Gastrocnemius medialis (tissue), 4 donors: ENCODE measurements around the gene IGLL5. TPM values are rescaled to one million over a fixed set of nuclear protein-coding genes. Genes with fewer than 3 reads are reported as not detected.

Experiments used
- ATAC-seq, 2 donors: fragments of 150-250 bp; one replicate each; pipeline ENCODE4 v1.9.1; 2016
- DNase-seq, 2 donors: peaks; one replicate each; pipeline ENCODE4 v3.0.0-alpha.2; 2019
- H3K27ac ChIP-seq, 4 donors: fragments of 200-600 bp; sonication (generic); 1 replicate in 1 of 4; 2 replicates in 3 of 4; pipeline ENCODE4 v1.5.1; 2016 to 2018; ENCODE audit warnings: mild to moderate bottlenecking in 2 of 4, moderate library complexity in 1 of 4
- H3K27me3 ChIP-seq, 3 donors: fragments of 200-600 bp; sonication (generic) in 2 of 3; 1 replicate in 1 of 3; 2 replicates in 2 of 3; pipeline versions ENCODE4 v1.5.1 to v1.6.0; 2016 to 2019; ENCODE audit warnings: mild to moderate bottlenecking in 1 of 3, moderate library complexity in 1 of 3
- H3K36me3 ChIP-seq, 2 donors: fragments of 200-600 bp; sonication (generic) in 1 of 2; one replicate each; pipeline ENCODE4 v1.5.1; 2017 to 2018
- H3K4me1 ChIP-seq, 2 donors: fragments of 200-600 bp; sonication (generic) in 1 of 2; one replicate each; pipeline ENCODE4 v1.5.1; 2016 to 2017; ENCODE audit warnings: mild to moderate bottlenecking in 2 of 2
- H3K4me3 ChIP-seq, 4 donors: fragments of 200-600 bp; sonication (generic) in 3 of 4; 1 replicate in 1 of 4; 2 replicates in 3 of 4; pipeline ENCODE4 v1.5.1; 2016 to 2019; ENCODE audit warnings: mild to moderate bottlenecking in 2 of 4
- H3K9me3 ChIP-seq, 3 donors: fragments of 200-600 bp; sonication (generic) in 2 of 3; 1 replicate in 1 of 3; 2 replicates in 2 of 3; pipeline ENCODE4 v1.5.1; 2016 to 2019
- CTCF ChIP-seq, 5 experiments: fragments of 450-650 bp in 3 of 5; fragments of 200-600 bp in 2 of 5; sonication (generic) in 2 of 5; IDR thresholded peaks in 4 of 5; conservative IDR thresholded peaks in 1 of 5; 1 replicate in 4 of 5; 2 replicates in 1 of 5; pipeline ENCODE4 v1.5.1; 2016 to 2019; ENCODE audit warnings: antibody characterized with exemption in 5 of 5, mild to moderate bottlenecking in 3 of 5, moderate library complexity in 3 of 5
- POLR2A ChIP-seq, 2 donors: fragments of 450-650 bp; IDR thresholded peaks; one replicate each; pipeline ENCODE4 v1.6.1; 2017; ENCODE audit warnings: antibody characterized with exemption in 2 of 2, mild to moderate bottlenecking in 2 of 2, moderate library complexity in 2 of 2
- in situ Hi-C, 4 donors: fragments of 200-750 bp; cut with MboI; loops; one replicate each; pipeline versions ENCODE4 v1.15.0 to v1.8.0; 2017; ENCODE audit warnings: low sequenced_read_pairs in 4 of 4
- intact Hi-C: fragments of 100-400 bp; cut with DNase I; formaldehyde crosslinking; loops from one replicate; pipeline ENCODE4 v1.15.1; 2023; ENCODE audit warnings: low total_unique reads
- microRNA-seq, 2 donors: library from miRNA; unstranded; fragments of <30 nt; microRNA quantifications; one replicate each; pipeline ENCODE4, GENCODE V29; 2016; ENCODE audit warnings: borderline replicate concordance in 2 of 2
- total RNA-seq, 4 donors: library from RNA; depleted of rRNA; stranded (reverse); fragments of >200 nt; gene quantifications; one replicate each; pipeline versions ENCODE4 v1.1.0 to v1.2.3, GENCODE V29; 2016

IGLL5 gene
- total RNA-seq, 4 donors from 2014 or later: 0.49 TPM; not detected in 3

- no peak for DNase-seq
- Histone ChIP-seq H3K27ac (no peak overlapping the region), H3K27me3 (no peaks in the 10 kb centered on the region), H3K9me3 (no peaks in the 10 kb centered on the region), H3K36me3 (no peaks in the 10 kb centered on the region), H3K4me3 (no peak overlapping the region), H3K4me1 (no peaks in the 10 kb centered on the region)
- TF ChIP-seq POLR2A (IDR thresholded peaks at IDR 0.05): no peak
- no peak for TF ChIP-seq CTCF (IDR thresholded peaks at IDR 0.05 in 4 of 5, conservative IDR thresholded peaks at IDR 0.05 in 1 of 5)
- intact Hi-C loops (no loop called here), in situ Hi-C loops (no loop called here)
- no peak for ATAC-seq
These were observed 57.6 kb downstream of the IGLL5 start for GRCh38 chr22:22945195-22945594.

Small RNA genes within 50 kb of the gene (microRNA-seq; reads per million reads assigned to microRNA genes)
- gene MIR5571: 0 reads per million in 2 donors

Other genes starting within 250 kb of the IGLL5 start
- not detected for gene GGTLC2, start 243.2 kb upstream of the IGLL5 start, total RNA-seq
- gene GNAZ, start 182.7 kb downstream of the IGLL5 start, total RNA-seq: 1 to 10 TPM in 3 of 4 donors, under 1 TPM in 1; 0.92 to 3.1 (median 2.6) TPM